GM18498 (cell line): ENCODE data around the gene FAM200A.
"Not testable (repeated sequence)": the region's sequence is repeated elsewhere in the genome, so short reads cannot be mapped to it uniquely, and the experiment has no call there.

Experiments used
- ATAC-seq: cut with Tn5 transposase; IDR thresholded peaks from one replicate; pipeline ENCODE4 v1.9.1; 2021; ENCODE audit warnings: mild to moderate bottlenecking, moderate library complexity; ENCODE audit not compliant: unreplicated experiment

FAM200A gene

GRCh38 chr7:99551767-99552463, at the start of gene FAM200A:
Gene FAM200A, minus strand, starts transcription at chr7:99552114. Its CDS starts 3,707 bp downstream, at chr7:99548407.
- ATAC-seq: peak; percentile 94

- no peak for ATAC-seq
These were observed 47.9 kb upstream of the FAM200A start for GRCh38 chr7:99599836-99600235.

- ATAC-seq: no peak
These were observed 46.0 kb upstream of the FAM200A start, which contains the start of gene TMEM225B for GRCh38 chr7:99597762-99598501. Gene TMEM225B, plus strand, starts transcription at chr7:99598267. Its CDS starts 6,122 bp downstream, at chr7:99604389.

GRCh38 chr7:99596408-99596955, 44.6 kb upstream of the FAM200A start:
- ATAC-seq: no peak

GRCh38 chr7:99594948-99595745, 43.2 kb upstream of the FAM200A start:
- ATAC-seq: no peak

GRCh38 chr7:99588868-99589267, 37.0 kb upstream of the FAM200A start:
- no peak for ATAC-seq

- not testable (repeated sequence) for ATAC-seq
These were observed 28.9 kb upstream of the FAM200A start for GRCh38 chr7:99580778-99581332.

GRCh38 chr7:99579956-99580777, 28.3 kb upstream of the FAM200A start:
- no peak for ATAC-seq

GRCh38 chr7:99579281-99579955, 27.5 kb upstream of the FAM200A start:
- no peak for ATAC-seq

GRCh38 chr7:99576251-99576650, 24.3 kb upstream of the FAM200A start:
- no peak for ATAC-seq

GRCh38 chr7:99573257-99573656, 21.3 kb upstream of the FAM200A start:
- no peak for ATAC-seq

GRCh38 chr7:99571768-99572167, 19.9 kb upstream of the FAM200A start:
- no peak for ATAC-seq

- not testable (repeated sequence) for ATAC-seq
These were observed 16.9 kb upstream of the FAM200A start for GRCh38 chr7:99568770-99569169.

- ATAC-seq: no peak
These were observed 11.7 kb upstream of the FAM200A start for GRCh38 chr7:99563650-99564049.

GRCh38 chr7:99562832-99563231, 10.9 kb upstream of the FAM200A start:
- ATAC-seq: no peak

- ATAC-seq: no peak
These were observed 10.3 kb upstream of the FAM200A start for GRCh38 chr7:99562114-99562784.

GRCh38 chr7:99561737-99562051, 9.8 kb upstream of the FAM200A start:
- ATAC-seq: no peak

GRCh38 chr7:99560834-99561736, 9.2 kb upstream of the FAM200A start:
- ATAC-seq: no peak
